Endothelial cell of umbilical vein (primary cell): ENCODE measurements around the gene PIGT.

ENCODE experiments used
- TF ChIP-seq, protein P1 (sequence below): IDR thresholded peaks from 2 replicates; pipeline ENCODE4 v1.6.1; 2011; ENCODE audit not compliant: insufficient read depth, insufficient read length
- TF ChIP-seq, protein P2 (sequence below), 2 donors: IDR thresholded peaks; 1 replicate in 1 of 2; 2 replicates in 1 of 2; pipeline ENCODE4 v1.5.1; 2011; ENCODE audit warnings: low read length in 2 of 2, mild to moderate bottlenecking in 2 of 2, moderate library complexity in 2 of 2, control low read depth in 1 of 2, inconsistent platforms in 1 of 2, low read depth in 1 of 2; ENCODE audit not compliant: insufficient read depth in 1 of 2; ENCODE audit errors: extremely low read depth in 1 of 2

DNA sequence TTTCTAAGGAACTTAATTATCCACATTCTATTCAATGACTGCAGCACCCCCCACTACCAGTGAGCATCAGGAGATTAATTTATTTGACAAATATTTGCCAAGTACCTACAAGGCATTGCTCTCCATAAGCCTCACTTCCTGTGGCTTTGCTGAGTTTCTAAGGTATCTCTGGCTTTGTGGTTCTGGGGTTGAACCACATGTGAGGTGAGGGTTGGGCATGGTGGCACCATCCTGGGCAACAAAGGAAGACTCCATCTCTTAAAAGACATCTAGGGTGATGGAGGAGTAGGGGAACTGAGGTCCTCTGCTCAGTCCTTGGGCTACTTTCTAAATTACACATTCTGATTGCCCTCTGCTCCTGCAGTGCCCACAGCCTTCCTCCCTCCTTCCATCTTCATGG is 28.1 kb downstream of the PIGT start:
- TF ChIP-seq, protein P1, sequence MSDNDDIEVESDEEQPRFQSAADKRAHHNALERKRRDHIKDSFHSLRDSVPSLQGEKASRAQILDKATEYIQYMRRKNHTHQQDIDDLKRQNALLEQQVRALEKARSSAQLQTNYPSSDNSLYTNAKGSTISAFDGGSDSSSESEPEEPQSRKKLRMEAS = no peak
- TF ChIP-seq, protein P2, sequence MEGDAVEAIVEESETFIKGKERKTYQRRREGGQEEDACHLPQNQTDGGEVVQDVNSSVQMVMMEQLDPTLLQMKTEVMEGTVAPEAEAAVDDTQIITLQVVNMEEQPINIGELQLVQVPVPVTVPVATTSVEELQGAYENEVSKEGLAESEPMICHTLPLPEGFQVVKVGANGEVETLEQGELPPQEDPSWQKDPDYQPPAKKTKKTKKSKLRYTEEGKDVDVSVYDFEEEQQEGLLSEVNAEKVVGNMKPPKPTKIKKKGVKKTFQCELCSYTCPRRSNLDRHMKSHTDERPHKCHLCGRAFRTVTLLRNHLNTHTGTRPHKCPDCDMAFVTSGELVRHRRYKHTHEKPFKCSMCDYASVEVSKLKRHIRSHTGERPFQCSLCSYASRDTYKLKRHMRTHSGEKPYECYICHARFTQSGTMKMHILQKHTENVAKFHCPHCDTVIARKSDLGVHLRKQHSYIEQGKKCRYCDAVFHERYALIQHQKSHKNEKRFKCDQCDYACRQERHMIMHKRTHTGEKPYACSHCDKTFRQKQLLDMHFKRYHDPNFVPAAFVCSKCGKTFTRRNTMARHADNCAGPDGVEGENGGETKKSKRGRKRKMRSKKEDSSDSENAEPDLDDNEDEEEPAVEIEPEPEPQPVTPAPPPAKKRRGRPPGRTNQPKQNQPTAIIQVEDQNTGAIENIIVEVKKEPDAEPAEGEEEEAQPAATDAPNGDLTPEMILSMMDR (IDR thresholded peaks at IDR 0.05; ENCODE audit: extremely low read depth in 1 of 2, insufficient read depth in 1 of 2, low read depth in 1 of 2, low read length in 2 of 2) = no peak
